ENCODE data around the gene HNRNPA0. TPM values are rescaled to one million over a fixed set of nuclear protein-coding genes. Genes with fewer than 3 reads are reported as not detected.

Gene HNRNPA0
- total and polyA plus RNA-seq, 2 experiments from 2014 or later, result 15.1 to 39.9 TPM

DNA sequence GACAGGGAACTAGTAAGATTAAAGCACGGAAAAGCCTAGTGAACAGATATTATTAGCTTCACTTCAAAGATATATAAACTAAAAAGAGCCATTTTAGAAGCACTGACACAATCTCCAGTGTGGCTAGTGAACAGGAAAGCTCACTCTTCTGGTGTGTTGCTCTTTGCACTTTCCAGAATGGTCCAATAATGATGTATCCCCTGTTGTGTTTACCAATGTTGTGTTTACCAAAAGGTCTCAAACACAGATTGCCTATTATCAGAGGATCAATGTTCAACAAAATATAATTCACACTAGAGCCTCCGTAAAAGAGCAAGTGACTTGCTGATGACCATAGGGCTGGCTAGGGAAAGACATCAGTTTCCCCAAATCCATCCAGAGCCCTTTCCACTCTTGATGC is 29.9 kb downstream of the HNRNPA0 start:
- no peaks in the 10 kb centered on the region for H3K27me3 Mint-ChIP-seq (ENCODE audit: insufficient read depth, low read depth, poor library complexity)
- Histone ChIP-seq H3K4me1 (ENCODE audit: insufficient read depth) (no peaks in the 10 kb centered on the region), H3K36me3 (ENCODE audit: insufficient read depth) (0 out of 2 replicates have a peak, but pooled peaks cover 3% of the 10 kb centered on the region), H3K27me3 (ENCODE audit: insufficient read depth) (no peaks in the 10 kb centered on the region), H3F3A (replicated peaks; ENCODE audit: low read depth) (no peaks in the 10 kb centered on the region), H3K4me3 (no peak overlapping the region), H2AFZ (no peak overlapping the region), H3K4me2 (no peak overlapping the region), H3K9me2 (ENCODE audit: insufficient read depth) (no peaks in the 10 kb centered on the region), H3K27ac (ENCODE audit: low read depth) (no peak overlapping the region), H4K20me1 (replicated peaks; ENCODE audit: insufficient read depth) (peaks cover 5% of the 10 kb centered on the region), H3K79me2 (replicated peaks; ENCODE audit: insufficient read depth) (peaks cover 39% of the 10 kb centered on the region)
- TF ChIP-seq, protein P1, sequence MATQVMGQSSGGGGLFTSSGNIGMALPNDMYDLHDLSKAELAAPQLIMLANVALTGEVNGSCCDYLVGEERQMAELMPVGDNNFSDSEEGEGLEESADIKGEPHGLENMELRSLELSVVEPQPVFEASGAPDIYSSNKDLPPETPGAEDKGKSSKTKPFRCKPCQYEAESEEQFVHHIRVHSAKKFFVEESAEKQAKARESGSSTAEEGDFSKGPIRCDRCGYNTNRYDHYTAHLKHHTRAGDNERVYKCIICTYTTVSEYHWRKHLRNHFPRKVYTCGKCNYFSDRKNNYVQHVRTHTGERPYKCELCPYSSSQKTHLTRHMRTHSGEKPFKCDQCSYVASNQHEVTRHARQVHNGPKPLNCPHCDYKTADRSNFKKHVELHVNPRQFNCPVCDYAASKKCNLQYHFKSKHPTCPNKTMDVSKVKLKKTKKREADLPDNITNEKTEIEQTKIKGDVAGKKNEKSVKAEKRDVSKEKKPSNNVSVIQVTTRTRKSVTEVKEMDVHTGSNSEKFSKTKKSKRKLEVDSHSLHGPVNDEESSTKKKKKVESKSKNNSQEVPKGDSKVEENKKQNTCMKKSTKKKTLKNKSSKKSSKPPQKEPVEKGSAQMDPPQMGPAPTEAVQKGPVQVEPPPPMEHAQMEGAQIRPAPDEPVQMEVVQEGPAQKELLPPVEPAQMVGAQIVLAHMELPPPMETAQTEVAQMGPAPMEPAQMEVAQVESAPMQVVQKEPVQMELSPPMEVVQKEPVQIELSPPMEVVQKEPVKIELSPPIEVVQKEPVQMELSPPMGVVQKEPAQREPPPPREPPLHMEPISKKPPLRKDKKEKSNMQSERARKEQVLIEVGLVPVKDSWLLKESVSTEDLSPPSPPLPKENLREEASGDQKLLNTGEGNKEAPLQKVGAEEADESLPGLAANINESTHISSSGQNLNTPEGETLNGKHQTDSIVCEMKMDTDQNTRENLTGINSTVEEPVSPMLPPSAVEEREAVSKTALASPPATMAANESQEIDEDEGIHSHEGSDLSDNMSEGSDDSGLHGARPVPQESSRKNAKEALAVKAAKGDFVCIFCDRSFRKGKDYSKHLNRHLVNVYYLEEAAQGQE (IDR thresholded peaks at IDR 0.05; ENCODE audit: unreplicated experiment), result no peak
- TF ChIP-seq ZNF331 (CRISPR knock-in tag; IDR thresholded peaks at IDR 0.05; ENCODE audit: low read depth), result no peak
- no peak for TF ChIP-seq STAT1 (IDR thresholded peaks at IDR 0.05; ENCODE audit: unreplicated experiment)
- no peak for TF ChIP-seq NANOG (IDR thresholded peaks at IDR 0.05; ENCODE audit: borderline replicate concordance)
- TF ChIP-seq, protein P2, sequence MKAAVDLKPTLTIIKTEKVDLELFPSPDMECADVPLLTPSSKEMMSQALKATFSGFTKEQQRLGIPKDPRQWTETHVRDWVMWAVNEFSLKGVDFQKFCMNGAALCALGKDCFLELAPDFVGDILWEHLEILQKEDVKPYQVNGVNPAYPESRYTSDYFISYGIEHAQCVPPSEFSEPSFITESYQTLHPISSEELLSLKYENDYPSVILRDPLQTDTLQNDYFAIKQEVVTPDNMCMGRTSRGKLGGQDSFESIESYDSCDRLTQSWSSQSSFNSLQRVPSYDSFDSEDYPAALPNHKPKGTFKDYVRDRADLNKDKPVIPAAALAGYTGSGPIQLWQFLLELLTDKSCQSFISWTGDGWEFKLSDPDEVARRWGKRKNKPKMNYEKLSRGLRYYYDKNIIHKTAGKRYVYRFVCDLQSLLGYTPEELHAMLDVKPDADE (IDR thresholded peaks at IDR 0.05), result no peak
- no peak for TF ChIP-seq JUNB (IDR thresholded peaks at IDR 0.05; ENCODE audit: unreplicated experiment)
- TF ChIP-seq, protein P3, sequence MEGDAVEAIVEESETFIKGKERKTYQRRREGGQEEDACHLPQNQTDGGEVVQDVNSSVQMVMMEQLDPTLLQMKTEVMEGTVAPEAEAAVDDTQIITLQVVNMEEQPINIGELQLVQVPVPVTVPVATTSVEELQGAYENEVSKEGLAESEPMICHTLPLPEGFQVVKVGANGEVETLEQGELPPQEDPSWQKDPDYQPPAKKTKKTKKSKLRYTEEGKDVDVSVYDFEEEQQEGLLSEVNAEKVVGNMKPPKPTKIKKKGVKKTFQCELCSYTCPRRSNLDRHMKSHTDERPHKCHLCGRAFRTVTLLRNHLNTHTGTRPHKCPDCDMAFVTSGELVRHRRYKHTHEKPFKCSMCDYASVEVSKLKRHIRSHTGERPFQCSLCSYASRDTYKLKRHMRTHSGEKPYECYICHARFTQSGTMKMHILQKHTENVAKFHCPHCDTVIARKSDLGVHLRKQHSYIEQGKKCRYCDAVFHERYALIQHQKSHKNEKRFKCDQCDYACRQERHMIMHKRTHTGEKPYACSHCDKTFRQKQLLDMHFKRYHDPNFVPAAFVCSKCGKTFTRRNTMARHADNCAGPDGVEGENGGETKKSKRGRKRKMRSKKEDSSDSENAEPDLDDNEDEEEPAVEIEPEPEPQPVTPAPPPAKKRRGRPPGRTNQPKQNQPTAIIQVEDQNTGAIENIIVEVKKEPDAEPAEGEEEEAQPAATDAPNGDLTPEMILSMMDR (conservative IDR thresholded peaks at IDR 0.05; ENCODE audit: low read depth in 2 of 2), result no peak
- TF ChIP-seq EZH2 (IDR thresholded peaks at IDR 0.05; ENCODE audit: low read depth, unreplicated experiment), result no peak
- TF ChIP-seq CREB1 (CRISPR knock-in tag; IDR thresholded peaks at IDR 0.05; ENCODE audit: low read depth), result no peak
- no peak for TF ChIP-seq EZH2phosphoT487 (IDR thresholded peaks at IDR 0.05; ENCODE audit: unreplicated experiment)
- peaks cover 2% of the 10 kb centered on the region; the same call in 2 of the 3 replicates for H3K4me1 Mint-ChIP-seq
- no peak for DNase-seq (ENCODE audit: low spot score)
- no peaks in the 10 kb centered on the region for H3K36me3 Mint-ChIP-seq (ENCODE audit: low read depth)
- no peak overlapping the region for H3K27ac Mint-ChIP-seq
- no peak overlapping the region for H3K4me3 Mint-ChIP-seq
- ATAC-seq, result no peak
- H3K9me3 Mint-ChIP-seq, result no peaks in the 10 kb centered on the region

Measured in GM23338 (cell line).